Chondrocyte (in vitro differentiated cells): ENCODE results near the gene KIF5B. TPM values are rescaled to one million over a fixed set of nuclear protein-coding genes. Genes with fewer than 3 reads are reported as not detected.

Experiments
- DNase-seq: peaks from one replicate; pipeline ENCODE4 v3.0.0; 2021; ENCODE audit warnings: mixed read lengths, low spot score
- H3K27ac Mint-ChIP-seq: one replicate; pipeline ENCODE4 v1.8.0; 2021; ENCODE audit warnings: mild to moderate bottlenecking, moderate library complexity, mixed read lengths; ENCODE audit not compliant: unreplicated experiment
- H3K27me3 Mint-ChIP-seq: 2 replicates; pipeline ENCODE4 v1.8.0; 2021; ENCODE audit warnings: low read depth, mixed read lengths
- H3K36me3 Mint-ChIP-seq: 2 replicates; pipeline ENCODE4 v1.8.0; 2021; ENCODE audit warnings: low read depth, mixed read lengths
- H3K4me1 Mint-ChIP-seq: 2 replicates; pipeline ENCODE4 v1.8.0; 2021; ENCODE audit warnings: low read depth, mild to moderate bottlenecking, mixed read lengths
- H3K4me3 Mint-ChIP-seq: one replicate; pipeline ENCODE4 v1.8.0; 2021; ENCODE audit warnings: mild to moderate bottlenecking, moderate library complexity, mixed read lengths; ENCODE audit not compliant: unreplicated experiment
- H3K9me3 Mint-ChIP-seq: 2 replicates; pipeline ENCODE4 v1.8.0; 2021; ENCODE audit warnings: low read depth, mixed read lengths
- CTCF ChIP-seq: fragments of 200-600 bp; sonication (generic); IDR thresholded peaks from 2 replicates; pipeline ENCODE4 v1.5.0; 2021; ENCODE audit warnings: antibody characterized with exemption, mild to moderate bottlenecking, moderate library complexity
- long read RNA-seq: library from polyadenylated mRNA; stranded (forward); transcript quantifications from one replicate; pipeline ENCODE4 v2.0.0, GENCODE V29; 2021
- total RNA-seq: library from RNA; stranded (reverse); gene quantifications from 3 replicates; pipeline ENCODE4 v1.2.1, GENCODE V29; 2021

Gene KIF5B
- 134 to 147 TPM (median 146 TPM) in 3 replicates for total RNA-seq
- long read RNA-seq, full-length matches to known transcripts = 234 of 346 reads
- long read RNA-seq, partial matches to known transcripts = 74 of 346 reads
- long read RNA-seq, other reads (novel, unspliced or antisense) = 38 of 346 reads

GRCh38 chr10:32056136-32057035 is at the start of gene KIF5B:
Gene KIF5B (minus strand): TSS chr10:32056425. CDS start chr10:32055973, 452 bp downstream.
- H3K4me1 Mint-ChIP-seq = peaks cover 39% of the 10 kb centered on the region
- no peaks in the 10 kb centered on the region for H3K27me3 Mint-ChIP-seq
- H3K9me3 Mint-ChIP-seq = no peaks in the 10 kb centered on the region
- peak within 1 kb of the TSS; percentile 97 for H3K4me3 Mint-ChIP-seq
- peak; percentile 95 for DNase-seq
- peak within 1 kb of the TSS; percentile 99 for H3K27ac Mint-ChIP-seq
- TF ChIP-seq CTCF = no peak
- peaks cover 1% of the 10 kb centered on the region for H3K36me3 Mint-ChIP-seq

- H3K27me3 Mint-ChIP-seq = no peaks in the 10 kb centered on the region
- no peak for TF ChIP-seq CTCF
- H3K27ac Mint-ChIP-seq = no peak overlapping the region
- H3K36me3 Mint-ChIP-seq = no peaks in the 10 kb centered on the region
- H3K9me3 Mint-ChIP-seq = peaks cover 2% of the 10 kb centered on the region
- H3K4me3 Mint-ChIP-seq = no peak overlapping the region
- DNase-seq = no peak
- H3K4me1 Mint-ChIP-seq = peaks cover 13% of the 10 kb centered on the region
These were observed 49.7 kb upstream of the KIF5B start for GRCh38 chr10:32105782-32106382.

GRCh38 chr10:32104622-32105509 is 48.6 kb upstream of the KIF5B start:
- peaks cover 11% of the 10 kb centered on the region for H3K4me1 Mint-ChIP-seq
- no peaks in the 10 kb centered on the region for H3K9me3 Mint-ChIP-seq
- no peaks in the 10 kb centered on the region for H3K27me3 Mint-ChIP-seq
- no peak overlapping the region for H3K4me3 Mint-ChIP-seq
- TF ChIP-seq CTCF = no peak
- no peak for DNase-seq
- no peaks in the 10 kb centered on the region for H3K36me3 Mint-ChIP-seq
- no peak overlapping the region for H3K27ac Mint-ChIP-seq

- peaks cover 2% of the 10 kb centered on the region for H3K9me3 Mint-ChIP-seq
- no peak for TF ChIP-seq CTCF
- H3K27me3 Mint-ChIP-seq = no peaks in the 10 kb centered on the region
- no peak overlapping the region for H3K27ac Mint-ChIP-seq
- H3K4me1 Mint-ChIP-seq = peaks cover 11% of the 10 kb centered on the region
- H3K36me3 Mint-ChIP-seq = no peaks in the 10 kb centered on the region
- H3K4me3 Mint-ChIP-seq = no peak overlapping the region
- no peak for DNase-seq
These were observed 48.0 kb upstream of the KIF5B start for GRCh38 chr10:32104181-32104580.
